Esophagus squamous epithelium (tissue), 5 donors: ENCODE data around the gene FGD3. TPM values are rescaled to one million over a fixed set of nuclear protein-coding genes. Genes with fewer than 3 reads are reported as not detected.

Experiments
- DNase-seq: peaks from one replicate; lab custom pipeline; 2025; lab: John Stamatoyannopoulos, UW
- H3K27ac ChIP-seq, 4 donors: fragments of 200-600 bp; sonication (generic); one replicate each; pipeline ENCODE4 v1.5.1; 2016 to 2019; ENCODE audit warnings: mild to moderate bottlenecking in 1 of 4
- H3K27me3 ChIP-seq, 4 donors: fragments of 200-600 bp; sonication (generic); 1 replicate in 3 of 4; 2 replicates in 1 of 4; pipeline versions ENCODE4 v1.5.1 to v1.6.0; 2017 to 2021; ENCODE audit warnings: antibody characterized with exemption in 1 of 4
- H3K36me3 ChIP-seq, 3 donors: fragments of 200-600 bp; sonication (generic); one replicate each; pipeline ENCODE4 v1.5.1; 2016 to 2019
- H3K4me1 ChIP-seq, 3 donors: fragments of 200-600 bp; sonication (generic); one replicate each; pipeline ENCODE4 v1.5.1; 2017 to 2019
- H3K4me3 ChIP-seq, 4 donors: fragments of 200-600 bp; sonication (generic); 1 replicate in 3 of 4; 2 replicates in 1 of 4; pipeline ENCODE4 v1.5.1; 2016 to 2019; ENCODE audit warnings: mild to moderate bottlenecking in 2 of 4, moderate library complexity in 1 of 4
- H3K9me3 ChIP-seq, 3 donors: fragments of 200-600 bp; sonication (generic); one replicate each; pipeline ENCODE4 v1.5.1; 2016 to 2019
- POLR2A ChIP-seq, 4 donors: fragments of 450-650 bp; IDR thresholded peaks; one replicate each; pipeline ENCODE4 v1.6.1; 2017; ENCODE audit warnings: antibody characterized with exemption in 4 of 4, mild to moderate bottlenecking in 4 of 4, moderate library complexity in 3 of 4
- WGBS, 2 donors: methylation state at CpG; one replicate each; pipeline ENCODE4 v1.1.5; 2018; 5-methylcytosine and 5-hydroxymethylcytosine counted together
- intact Hi-C: fragments of 100-400 bp; cut with DNase I; formaldehyde crosslinking; loops from one replicate; pipeline ENCODE4 v1.15.0; 2022
- total RNA-seq, 4 donors: library from RNA; depleted of rRNA; stranded (reverse); fragments of >200 nt; gene quantifications; one replicate each; pipeline ENCODE4 v1.1.0, GENCODE V29; 2016
- TF ChIP-seq, protein P1 (sequence below), 6 experiments: fragments of 450-650 bp in 4 of 6; fragments of 200-600 bp in 2 of 6; sonication (generic) in 2 of 6; IDR thresholded peaks; one replicate each; pipeline ENCODE4 v1.5.1; 2016 to 2019; ENCODE audit warnings: antibody characterized with exemption in 6 of 6, mild to moderate bottlenecking in 4 of 6, moderate library complexity in 4 of 6
- donor health status: DM: yes; HTN: yes; CAD: no.

The FGD3 gene
- total RNA-seq, 4 donors from 2014 or later: 2.4 to 6.5 (median 4.9) TPM

DNA sequence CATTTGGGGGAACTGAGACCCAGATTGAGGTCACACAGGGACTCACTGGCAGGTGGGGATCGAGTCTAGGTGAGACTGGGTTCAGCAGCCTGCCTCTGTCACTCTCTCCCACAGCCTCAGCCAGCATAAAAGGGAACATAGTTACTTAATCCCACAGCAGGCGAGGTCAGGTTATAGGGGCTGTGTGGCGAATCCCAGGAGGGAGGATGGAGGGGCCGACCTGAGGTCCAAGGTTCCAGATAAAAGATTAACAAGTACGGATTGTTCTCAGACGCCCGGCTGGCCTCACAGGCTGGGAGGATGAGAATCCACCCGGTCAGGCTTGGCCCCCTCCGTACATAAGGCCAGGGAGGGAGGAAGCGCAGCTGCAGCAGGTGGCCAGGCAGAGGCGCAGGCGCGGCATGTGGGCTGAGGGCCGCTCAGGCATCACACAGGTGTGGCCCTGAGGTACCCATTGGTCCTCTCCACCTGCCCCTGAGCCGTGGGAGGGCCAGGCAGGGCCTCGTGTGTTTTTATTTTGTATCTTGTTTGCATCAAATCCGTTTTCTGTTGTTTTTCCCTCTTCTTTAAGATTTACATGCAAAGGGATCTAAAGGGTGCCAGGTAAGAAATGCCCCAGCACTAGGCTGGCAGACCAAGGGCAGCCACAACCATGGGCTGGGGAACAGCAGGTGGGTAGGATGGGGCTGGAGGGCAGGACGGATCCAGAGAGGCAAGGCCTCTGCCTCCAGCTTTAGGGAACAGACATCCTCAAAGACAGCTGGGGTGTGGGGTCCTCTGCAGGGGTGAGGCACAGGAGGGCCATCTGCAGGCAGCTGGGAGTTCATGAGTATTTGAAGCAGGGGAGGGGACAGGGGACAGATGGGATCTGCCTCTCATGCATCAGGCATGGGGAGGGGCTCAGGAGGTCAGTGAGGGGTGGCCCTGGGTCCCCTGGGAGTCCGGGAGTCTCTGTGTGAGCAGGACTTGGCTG is 114.8 kb downstream of the FGD3 start:
- no peak overlapping the region for H3K27ac ChIP-seq
- 74 to 81% methylated on average over 19 of the region's 19 CpGs for WGBS, 2 donors
- no peak for DNase-seq

DNA sequence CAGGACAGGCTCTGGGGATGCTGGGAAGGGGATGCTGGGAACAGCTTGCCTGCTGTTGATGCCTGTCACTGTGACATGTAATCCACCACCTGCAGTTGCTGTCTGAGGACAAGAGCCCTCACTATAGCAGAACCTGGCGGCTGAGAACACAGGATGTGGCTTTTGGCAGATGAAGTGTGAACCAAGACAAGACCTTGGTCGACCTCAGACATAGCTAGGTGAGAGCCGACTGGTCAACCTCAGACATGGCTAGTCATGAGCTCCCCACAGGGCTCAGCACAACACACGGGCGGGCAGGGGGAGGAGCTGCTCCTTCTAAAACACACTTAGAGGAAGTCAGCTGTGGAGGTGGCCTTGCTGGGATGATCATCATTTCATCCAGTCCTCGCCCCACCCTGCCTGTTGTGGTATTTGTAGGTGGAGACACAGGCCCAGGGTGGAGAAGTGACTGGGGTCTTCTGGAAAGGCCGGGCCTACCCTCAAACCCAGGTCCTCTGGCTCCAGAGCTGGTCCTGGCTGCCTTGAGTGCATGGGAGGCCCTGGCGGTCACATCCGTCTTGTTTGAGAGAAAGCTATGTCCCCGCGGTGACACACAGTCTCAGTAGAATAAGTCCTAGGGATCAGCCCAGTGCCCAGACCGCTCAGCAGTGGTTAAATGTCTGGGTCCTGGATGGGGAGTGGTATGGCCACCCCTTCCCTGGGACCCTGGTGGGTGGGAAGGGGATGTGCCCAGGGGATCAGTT is 117.2 kb downstream of the FGD3 start:
- H3K36me3 ChIP-seq: no peaks in the 10 kb centered on the region
- intact Hi-C loops: no loop called here
- H3K9me3 ChIP-seq: no peaks in the 10 kb centered on the region
- no peak overlapping the region for H3K4me3 ChIP-seq
- WGBS, 2 donors: 60 to 73% methylated on average over 1 to 4 of the region's 12 CpGs
- peak overlapping the region in 2 of 4 donors; percentile 58 to 65 for H3K27ac ChIP-seq
- TF ChIP-seq, protein P1, sequence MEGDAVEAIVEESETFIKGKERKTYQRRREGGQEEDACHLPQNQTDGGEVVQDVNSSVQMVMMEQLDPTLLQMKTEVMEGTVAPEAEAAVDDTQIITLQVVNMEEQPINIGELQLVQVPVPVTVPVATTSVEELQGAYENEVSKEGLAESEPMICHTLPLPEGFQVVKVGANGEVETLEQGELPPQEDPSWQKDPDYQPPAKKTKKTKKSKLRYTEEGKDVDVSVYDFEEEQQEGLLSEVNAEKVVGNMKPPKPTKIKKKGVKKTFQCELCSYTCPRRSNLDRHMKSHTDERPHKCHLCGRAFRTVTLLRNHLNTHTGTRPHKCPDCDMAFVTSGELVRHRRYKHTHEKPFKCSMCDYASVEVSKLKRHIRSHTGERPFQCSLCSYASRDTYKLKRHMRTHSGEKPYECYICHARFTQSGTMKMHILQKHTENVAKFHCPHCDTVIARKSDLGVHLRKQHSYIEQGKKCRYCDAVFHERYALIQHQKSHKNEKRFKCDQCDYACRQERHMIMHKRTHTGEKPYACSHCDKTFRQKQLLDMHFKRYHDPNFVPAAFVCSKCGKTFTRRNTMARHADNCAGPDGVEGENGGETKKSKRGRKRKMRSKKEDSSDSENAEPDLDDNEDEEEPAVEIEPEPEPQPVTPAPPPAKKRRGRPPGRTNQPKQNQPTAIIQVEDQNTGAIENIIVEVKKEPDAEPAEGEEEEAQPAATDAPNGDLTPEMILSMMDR (IDR thresholded peaks at IDR 0.05): no peak
- peak in 1 of 4 donors; percentile 30 for TF ChIP-seq POLR2A (IDR thresholded peaks at IDR 0.05)
- peaks cover 0 to 40% (median 10%) of the 10 kb centered on the region in 3 donors for H3K4me1 ChIP-seq
- peak; percentile 22 for DNase-seq
- H3K27me3 ChIP-seq: no peaks in the 10 kb centered on the region

More for the DNA sequence above, 114.8 kb downstream of the FGD3 start:
- intact Hi-C loops: no loop called here
- Histone ChIP-seq H3K4me1 (peaks cover 13 to 58% (median 19%) of the 10 kb centered on the region in 3 donors), H3K36me3 (no peaks in the 10 kb centered on the region), H3K4me3 (no peak overlapping the region), H3K9me3 (no peaks in the 10 kb centered on the region), H3K27me3 (peaks cover 0 to 3% (median 0%) of the 10 kb centered on the region in 4 donors)
- no peak for TF ChIP-seq POLR2A (IDR thresholded peaks at IDR 0.05)
- TF ChIP-seq, protein P1 (IDR thresholded peaks at IDR 0.05): no peak

DNA sequence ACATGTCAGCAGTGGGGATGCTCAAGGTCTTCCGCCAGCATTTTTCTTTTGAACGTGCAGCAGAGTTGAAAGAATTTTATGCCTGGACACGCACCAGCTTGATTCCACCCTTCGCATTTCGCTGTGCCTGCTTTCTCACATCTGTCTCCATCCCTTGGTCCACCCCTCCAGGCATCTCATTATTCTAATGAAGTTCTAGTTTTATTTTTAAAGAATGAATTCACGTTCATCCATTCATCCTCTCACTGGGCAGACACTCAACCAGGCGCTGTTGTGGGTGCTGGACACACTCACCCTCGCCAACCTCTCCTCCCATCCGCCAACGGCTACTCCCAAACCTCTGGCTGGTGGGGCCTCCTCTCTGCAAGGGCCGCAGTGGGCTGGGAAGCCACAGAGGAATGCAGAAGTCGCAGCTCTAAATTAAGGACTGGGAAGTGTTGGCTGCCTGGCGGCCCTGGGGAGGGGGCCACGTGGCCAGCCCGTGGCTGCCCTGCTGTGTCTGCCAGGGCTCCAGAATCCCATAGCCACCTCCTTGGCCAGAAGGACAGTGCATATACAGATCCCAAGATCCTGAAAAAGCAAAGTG is 117.9 kb downstream of the FGD3 start:
- Histone ChIP-seq H3K4me1 (peaks cover 0 to 33% (median 5%) of the 10 kb centered on the region in 3 donors), H3K9me3 (no peaks in the 10 kb centered on the region), H3K27me3 (no peaks in the 10 kb centered on the region), H3K4me3 (no peak overlapping the region), H3K27ac (peak overlapping the region in 1 of 4 donors; percentile 30), H3K36me3 (no peaks in the 10 kb centered on the region)
- no peak for DNase-seq
- intact Hi-C loops: no loop called here
- TF ChIP-seq, protein P1 (IDR thresholded peaks at IDR 0.05): no peak
- TF ChIP-seq POLR2A (IDR thresholded peaks at IDR 0.05): no peak
- 32 to 47% methylated on average over 10 to 12 of the region's 15 CpGs for WGBS, 2 donors

DNA sequence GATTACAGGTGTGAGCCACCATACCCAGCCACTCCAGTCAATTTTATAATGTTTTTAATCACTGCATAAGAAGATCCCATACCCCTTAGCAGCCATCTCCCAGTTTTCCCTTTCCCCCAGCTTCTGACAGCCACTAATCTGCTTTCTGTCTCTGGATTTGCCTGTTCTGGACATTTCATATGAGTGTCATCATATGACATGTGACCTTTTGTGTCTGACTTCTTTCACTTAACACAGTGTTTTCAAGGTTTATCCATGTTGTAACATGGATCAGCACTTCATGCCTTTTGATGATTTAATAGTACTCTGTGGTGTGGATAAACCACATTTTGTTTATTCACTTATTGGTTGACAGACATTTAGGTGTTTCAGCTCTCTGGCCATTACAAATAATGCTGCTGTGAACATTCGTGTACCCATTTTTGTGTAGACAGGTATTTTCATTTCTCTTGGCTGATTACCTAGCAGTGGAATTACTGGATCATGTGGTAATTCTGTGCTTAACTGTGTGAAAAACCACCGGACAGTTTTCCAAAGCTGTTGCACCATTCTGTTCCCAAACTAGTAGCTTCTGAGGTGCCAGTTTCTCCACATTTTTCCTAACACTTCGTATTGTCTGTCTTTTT is 119.8 kb downstream of the FGD3 start:
- no peaks in the 10 kb centered on the region for H3K27me3 ChIP-seq
- TF ChIP-seq, protein P1 (IDR thresholded peaks at IDR 0.05): no peak
- TF ChIP-seq POLR2A (IDR thresholded peaks at IDR 0.05): no peak
- intact Hi-C loops: no loop called here
- no peaks in the 10 kb centered on the region for H3K36me3 ChIP-seq
- H3K9me3 ChIP-seq: no peaks in the 10 kb centered on the region
- DNase-seq: no peak
- 74 to 91% methylated on average over 3 of the region's 3 CpGs for WGBS, 2 donors
- H3K27ac ChIP-seq: no peak overlapping the region
- no peak overlapping the region for H3K4me3 ChIP-seq
- peaks cover 0 to 23% (median 0%) of the 10 kb centered on the region in 3 donors for H3K4me1 ChIP-seq
